Stimulated activated CD4-positive, alpha-beta T cell treated with anti-CD3 and anti-CD28 coated beads, TNF-alpha, amount 100 ng/mL, for 4 hours (primary cell): Measurements from ENCODE around the gene CFAP91.

Experiments
- DNase-seq, 3 experiments: peaks; one replicate each; pipeline ENCODE4 v3.0.0-alpha.2; 2020; ENCODE audit warnings: low read depth in 3 of 3

The CFAP91 gene

DNA sequence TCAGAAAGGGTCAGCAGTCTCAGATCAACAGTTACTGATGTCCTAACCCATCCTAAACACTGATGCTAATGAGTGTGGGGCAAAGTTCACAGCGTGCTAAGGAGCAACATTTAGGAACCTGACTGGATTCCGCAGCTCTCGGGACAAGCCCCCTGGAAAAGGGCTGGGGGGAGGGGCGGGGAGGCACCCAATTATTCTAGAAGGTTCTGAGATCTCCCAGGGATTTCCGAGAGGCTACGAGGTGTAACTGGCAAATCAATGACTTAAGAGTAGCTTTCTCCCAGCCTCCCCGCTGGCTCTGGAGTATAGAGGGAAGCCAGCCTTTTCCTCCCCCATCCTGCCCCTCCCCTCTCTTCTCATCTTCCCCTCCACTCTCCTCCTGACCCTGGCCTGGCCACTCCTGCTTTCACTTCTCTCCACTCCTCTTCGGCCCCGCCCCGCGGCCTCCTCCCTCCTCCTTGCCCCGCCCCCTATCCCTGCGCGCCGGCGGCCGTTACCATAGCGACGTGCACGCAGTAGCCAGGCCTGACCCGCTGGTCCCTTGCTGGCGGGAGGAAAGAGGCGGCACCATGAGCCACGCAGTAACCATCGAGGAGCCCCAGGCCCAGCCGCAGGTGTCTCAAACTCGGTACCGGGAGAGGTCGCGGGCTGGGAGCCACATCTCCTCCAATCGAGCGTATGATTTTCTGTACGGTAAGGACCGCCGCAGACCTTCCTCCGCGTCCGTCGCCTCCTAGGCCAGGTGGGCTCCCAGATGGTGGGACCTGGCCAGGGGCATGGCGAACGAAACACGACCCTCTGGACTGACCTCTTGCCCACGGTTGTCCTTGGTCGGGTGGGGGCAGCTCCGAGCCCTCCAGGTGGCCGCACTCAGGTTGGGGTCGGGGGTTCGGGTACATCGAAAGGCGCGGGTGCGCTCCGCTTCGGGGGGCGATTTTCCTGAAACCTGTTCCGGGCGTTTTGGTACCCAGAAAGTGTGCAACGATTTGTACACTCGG is at the start of gene CFAP91:
TSS of gene CFAP91 (plus strand) at position 493 of the 998 bp plus-strand sequence. CDS start at position 570, 77 bp downstream.
- peak; percentile 58 to 72 (median 67) for DNase-seq

DNA sequence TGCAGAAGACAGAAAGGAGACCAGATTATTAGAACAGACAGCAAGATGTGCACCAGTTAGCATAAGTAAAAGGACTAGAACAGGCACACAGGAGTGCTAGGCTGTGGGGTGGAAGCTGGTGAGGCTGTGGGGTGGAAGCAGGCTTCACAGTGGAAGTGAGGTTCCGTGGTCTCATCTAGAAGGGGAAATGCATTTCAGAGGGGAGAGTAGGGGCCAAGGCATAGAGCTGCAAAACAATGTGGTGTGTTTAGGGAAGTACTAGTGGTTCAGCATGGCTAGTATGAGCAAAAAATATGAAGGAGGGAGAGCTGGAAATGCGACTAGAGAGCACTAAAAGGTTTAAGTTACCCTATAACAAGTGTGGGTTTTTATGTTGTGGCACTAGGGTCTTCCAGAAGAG is 48.9 kb upstream of the CFAP91 start:
- DNase-seq, result no peak

DNA sequence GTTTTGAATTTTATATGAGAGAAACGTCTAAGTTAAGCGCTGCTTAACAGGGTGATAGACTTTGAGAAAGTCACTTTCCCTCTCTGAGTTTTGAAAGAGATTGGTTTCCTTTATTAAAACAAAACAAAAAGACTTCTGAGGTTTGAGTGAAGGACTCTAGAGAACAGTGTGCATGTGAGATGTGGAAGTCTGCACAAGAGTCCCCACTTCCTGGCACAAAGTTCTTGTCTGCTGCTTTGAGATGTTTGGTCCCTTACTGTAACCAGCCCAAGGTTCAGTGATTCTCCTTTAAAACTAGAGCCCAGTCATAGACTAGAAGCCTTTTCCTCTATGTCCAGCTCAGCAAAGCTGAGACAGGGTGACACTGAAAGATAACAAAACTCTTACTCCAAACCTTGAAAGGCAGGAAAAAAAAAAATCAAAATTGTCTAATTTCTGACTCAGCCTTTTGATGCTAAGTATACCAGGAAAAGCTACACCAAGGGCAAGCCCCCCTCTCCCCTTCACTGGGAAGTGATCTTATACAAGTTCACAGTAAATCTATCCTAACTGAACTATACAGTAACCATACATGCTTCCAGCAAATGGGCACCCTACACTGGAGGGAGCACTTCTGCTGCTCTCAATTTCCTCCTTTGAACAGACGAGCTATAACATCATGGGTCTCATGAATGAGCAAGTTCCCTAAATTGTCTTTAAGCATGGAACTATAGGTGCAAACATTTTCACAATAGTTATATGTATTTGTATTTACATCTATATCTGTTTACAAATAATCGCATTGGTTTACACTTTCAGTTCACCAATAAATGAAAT is 44.7 kb upstream of the CFAP91 start:
- DNase-seq, result no peak

DNA sequence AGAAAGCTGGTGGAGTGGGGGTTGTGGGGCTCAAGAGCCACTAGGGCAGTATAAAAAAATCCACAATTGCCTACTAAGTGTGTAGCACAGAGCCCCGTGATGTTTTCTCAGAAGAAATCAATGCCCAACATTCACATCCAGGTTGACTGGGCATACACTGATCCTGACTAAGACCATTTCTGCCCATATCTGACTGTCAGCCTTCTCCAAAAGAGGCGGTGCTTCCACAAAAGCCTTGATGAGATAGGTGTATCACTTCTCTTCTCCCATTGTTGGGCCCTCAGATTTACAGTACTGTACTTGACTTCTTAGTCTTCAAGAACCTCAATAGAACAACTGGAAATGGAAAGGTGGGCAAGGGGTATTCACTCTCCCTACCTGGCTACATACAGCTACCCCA is 43.8 kb upstream of the CFAP91 start:
- no peak for DNase-seq

DNA sequence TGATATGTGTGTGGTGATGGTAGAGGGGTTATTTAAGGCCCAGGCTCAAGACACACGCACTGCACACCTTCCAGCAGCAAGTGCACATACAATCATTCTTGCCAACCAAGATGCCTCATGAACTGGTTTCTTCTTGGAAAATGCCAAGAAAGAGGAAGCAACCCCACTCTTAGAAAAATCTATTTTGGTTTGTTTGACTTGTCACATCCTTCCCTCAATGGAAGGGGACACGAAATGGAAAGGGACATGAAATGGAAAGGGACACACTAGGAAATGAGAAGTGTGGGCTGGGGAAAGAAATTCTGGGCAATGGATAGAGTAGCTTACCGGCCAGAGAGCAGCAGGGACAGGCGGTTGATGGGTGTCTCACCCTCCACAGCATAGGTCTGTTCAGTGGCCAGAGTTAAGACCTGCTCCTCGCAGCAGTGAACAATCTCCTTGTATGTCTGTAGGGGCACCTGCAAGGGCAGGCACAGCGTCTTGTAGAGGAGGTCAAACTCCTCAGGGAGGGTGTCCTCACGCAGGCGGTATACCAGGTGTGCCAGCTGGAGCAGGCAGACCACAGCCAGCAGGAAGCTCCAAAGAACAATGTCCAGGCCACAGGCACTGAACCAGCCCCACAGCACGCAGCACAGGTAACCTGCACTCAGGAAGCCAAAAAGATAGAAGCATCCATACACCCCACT is 43.1 kb upstream of the CFAP91 start:
- DNase-seq, result no peak

DNA sequence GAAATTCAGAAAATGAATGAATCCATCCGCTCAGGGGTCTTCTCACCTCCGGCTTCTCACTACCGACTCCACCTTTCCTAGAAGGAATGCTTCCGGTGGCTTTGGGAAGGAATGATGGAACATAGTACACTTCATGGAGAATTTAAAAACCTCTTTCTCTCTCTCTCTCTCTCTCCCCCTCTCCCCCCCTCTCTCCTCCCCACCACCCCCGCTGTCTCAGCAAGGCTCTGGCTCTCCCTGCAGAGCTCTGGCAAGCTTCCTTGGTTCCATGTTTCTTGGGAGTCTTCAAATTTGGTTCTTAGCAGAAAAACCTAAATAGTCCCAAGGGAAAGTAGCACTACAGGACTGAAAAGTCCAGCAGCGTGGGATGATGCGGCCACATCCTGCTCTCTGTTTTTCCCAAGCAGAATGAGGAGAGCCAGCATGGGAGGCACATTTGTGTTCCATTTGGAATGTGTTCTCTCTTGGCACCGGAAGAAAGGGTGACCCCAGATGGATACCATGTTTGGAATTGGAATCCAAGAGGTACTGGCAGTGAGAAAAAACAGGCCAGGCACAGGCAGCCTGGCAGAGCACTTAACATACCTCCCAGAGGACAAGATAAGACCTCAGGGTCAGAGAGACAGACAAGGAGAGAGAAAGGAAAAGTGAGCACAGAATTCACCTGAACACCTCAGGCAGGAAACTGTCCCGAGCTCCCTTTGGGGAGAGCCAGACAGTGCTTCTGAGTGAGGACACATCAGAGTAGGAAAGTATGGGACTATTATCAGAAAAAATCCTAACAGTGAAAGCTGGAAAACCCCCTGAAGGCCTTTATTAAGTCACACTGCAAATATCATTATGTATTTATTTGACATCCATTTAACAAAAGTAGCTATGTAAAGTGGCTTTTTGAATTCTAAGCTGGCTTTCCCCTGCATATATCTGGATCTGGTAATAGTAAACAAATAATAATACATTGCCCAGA is 42.1 kb upstream of the CFAP91 start, which contains the start of gene POPDC2:
TSS of gene POPDC2 (minus strand) at position 116 of the 967 bp plus-strand sequence. CDS start 166 bp downstream, outside the sequence.
- no peak for DNase-seq

DNA sequence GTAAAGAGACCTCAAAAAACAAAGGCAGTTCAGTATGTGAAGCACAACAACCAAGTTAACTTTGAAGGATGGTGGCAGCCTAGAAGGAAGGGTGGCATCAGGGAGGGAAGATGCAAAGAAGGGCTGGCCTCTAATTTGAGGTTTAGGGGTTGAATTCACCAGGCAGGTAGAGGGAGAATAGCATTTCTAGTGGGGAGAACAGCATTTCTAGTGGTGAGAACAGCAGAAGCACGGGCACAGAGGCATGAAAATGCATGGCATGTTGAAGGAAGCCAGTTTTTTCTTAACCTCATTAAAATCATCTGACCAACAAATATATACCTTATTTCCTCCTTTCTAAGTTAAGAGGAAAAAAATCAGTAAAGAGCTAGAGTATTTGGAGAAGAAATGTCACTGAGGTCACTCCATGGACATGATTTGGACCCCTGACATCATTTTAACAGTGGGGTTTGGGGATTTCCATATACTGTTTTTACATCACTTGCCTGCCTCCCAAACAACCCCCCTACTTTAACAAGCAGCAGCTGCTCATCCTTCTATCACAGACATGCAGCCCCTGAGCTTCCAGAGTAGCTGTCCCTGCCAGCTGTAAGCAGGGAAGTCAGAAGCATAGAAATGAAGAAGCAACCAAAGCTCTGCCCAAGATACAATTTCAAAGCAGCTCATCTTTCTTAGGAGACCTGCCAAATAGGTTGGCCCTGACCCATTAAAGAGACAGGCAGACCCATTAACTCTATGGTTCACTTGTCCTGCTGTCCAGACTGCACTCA is 40.0 kb upstream of the CFAP91 start:
- DNase-seq, result no peak

DNA sequence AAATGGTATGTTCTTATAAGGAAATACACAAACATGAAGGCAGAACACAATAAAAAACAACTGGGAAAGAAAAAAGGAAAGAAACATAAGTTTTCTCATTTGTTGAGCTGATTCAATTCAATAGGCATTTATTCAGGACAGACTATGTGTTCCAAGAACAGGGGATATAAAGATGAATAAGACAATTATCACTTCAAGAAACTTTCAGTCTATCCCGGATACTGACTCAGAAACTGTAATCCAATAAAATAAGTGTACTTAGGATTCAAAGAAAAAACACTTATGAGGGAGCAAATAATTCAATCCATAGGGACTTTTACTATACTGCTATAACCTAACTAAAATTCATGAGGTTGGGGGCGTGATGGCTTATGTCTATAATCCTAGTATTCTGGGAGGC is 38.9 kb upstream of the CFAP91 start:
- DNase-seq, result no peak

DNA sequence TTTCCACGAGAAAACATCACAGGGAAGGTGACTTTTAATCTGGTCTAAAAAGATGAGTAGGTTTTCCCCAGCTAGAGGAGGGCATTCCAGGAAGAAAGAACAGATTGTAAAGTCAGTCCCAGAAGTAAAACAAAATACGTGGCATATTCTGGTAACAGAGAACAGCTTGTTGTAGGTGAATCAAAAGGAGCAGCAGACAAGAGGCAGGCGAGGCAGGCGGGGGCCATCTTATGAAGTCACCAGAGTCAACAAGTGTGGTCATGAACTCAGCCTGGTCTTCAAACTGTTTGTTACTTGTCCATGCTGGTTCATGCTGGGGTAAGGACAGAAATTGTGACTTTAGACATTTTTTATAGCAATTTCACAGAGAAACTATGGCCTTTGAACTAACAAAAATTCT is 38.5 kb upstream of the CFAP91 start:
- no peak for DNase-seq

DNA sequence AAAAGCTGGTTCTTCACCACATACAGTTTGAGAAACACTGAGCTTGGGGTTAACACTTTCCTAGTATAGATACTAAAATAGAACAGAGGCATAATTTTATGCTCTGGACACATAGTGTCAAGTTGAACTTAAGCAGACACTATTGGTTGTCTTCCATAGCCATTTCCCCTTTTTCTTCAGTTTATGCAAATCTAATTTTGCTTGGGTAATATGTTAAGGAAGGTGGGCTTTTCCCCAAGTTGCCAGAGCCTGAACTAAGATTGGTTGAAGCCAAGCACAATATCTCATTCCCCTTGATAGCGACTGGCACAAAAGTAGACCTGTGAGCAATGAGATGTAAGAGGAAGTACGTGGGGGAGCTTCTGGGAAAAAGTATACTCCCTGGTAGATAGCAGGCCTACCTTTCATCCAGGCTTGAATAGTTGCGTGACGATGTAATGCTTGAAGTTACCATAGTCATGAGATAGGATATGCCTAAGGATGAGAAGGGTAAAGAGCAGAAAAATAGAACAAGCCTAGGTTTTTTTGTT is 37.9 kb upstream of the CFAP91 start:
- DNase-seq, result no peak

DNA sequence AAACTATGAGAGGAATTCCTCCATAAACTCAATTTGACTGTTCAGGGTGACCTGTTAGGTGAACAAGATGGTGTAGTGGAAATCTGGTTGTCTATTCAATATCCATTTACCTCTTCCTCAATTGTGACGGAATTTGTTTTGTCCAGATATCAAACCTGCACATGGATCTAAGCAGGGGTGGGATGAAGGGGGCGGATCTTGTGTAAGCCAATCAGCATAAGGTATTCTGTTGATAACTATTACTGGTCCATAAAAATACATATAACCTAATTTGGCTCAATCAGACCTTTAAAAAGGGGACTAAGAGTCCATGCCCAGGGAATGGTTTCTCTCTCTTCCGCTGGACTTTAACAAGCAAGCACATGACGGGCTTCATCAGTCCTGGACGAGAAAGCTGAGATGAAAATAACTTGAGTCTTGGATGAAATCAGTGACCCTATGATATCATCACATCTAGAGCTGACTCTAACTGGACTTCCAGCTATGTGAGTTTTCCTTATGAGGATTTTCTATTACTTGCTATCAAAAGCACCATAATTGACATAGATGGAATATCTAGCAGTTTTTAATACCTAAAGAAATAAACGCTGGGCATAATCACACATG is 36.8 kb upstream of the CFAP91 start:
- no peak for DNase-seq

DNA sequence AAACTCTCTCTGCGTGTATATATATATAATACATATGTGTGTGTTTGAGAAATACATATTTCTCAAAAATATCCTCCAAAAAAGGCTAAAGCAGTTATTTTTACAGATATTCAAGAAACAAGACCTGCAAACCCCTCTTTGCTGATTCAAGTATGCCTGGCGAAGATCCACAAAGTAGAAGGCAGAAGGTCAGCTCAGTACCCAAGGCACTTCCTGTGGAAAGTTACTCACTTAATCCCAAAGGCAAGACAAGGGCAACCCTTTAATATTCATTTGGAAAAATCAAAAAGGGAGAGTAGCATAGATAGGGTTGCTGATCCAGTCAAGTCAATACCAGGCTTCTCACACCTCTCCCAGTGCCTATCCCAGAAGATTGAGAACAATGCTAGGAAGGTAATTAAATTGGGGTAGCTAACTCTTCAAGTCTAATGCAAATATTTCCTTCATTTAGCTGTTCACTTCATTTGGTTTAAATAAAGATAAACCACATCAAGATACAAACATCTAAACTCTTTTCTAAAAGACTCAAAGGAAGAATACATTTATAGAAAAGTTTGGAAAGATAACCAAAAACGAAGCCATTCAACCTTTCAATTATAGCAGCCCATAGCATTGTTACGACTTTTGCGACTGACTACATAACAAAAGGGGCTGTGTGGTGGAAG is 32.8 kb upstream of the CFAP91 start:
- DNase-seq, result no peak

DNA sequence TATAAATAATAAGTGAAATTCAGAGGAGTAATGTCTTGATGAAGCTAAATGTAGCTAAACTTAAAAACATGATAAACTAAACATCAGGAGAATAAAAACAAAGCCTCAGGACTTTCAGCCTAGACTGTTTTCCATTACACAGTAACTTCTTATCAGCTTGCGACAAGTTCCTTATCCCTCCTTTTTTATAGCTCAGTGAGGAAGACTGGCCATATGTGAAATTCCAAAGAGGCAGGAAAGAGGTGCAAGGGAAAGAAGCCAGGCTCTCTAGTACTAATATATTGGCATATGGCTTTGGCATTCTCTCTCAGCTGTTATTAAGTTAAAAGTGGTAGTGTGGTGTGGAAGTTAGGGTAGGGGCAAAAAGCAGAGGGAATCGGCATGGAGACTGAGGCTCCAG is 30.0 kb upstream of the CFAP91 start:
- DNase-seq, result no peak

DNA sequence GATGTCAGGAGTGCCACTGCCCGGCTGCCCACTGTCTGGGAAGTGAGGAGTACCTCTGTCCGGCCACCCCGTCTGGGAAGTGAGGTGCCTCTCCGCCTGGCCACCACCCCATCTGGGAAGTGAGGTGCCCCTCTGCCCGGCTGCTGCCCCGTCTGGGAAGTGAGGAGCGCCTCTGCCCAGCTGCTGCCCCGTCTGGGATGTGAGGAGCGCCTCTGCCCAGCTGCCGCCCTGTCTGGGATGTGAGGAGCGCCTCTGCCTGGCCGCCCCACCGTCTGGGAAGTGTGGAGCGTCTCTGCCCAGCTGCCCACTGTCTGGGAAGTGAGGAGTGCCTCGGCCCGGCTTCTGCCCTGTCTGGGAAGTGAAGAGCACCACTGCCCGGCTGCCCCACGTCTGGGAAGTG is 28.9 kb upstream of the CFAP91 start:
- no peak for DNase-seq

DNA sequence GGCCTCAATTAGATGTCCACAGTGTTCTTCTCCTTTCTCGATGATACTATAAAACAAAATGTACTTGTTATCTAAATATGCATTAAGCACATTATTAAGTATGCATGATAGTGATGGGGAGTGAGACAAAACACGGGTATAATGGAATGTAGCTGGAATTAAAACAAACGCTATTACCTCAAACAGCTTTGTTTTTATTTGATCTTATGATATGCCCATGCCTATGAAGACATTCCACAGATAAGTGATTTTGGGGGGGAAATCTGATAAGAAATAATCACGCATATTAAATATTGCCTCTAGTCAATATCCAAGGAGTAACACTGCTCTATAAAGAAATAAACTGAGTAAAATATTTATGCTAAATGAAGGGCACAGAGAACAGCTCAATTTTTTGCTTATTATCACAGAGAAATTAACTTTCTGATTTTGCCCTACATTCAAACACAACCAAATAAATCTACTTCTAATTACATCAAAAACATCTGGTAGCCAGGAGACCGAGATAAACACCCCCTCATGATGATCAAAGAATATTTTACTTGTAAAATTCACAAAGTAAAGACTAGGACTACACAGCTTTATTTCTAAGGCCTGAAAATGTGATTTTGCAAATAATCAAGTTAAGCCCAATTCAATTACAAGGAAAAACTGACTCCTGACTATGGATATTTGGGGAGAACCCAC is 27.5 kb upstream of the CFAP91 start:
- no peak for DNase-seq

DNA sequence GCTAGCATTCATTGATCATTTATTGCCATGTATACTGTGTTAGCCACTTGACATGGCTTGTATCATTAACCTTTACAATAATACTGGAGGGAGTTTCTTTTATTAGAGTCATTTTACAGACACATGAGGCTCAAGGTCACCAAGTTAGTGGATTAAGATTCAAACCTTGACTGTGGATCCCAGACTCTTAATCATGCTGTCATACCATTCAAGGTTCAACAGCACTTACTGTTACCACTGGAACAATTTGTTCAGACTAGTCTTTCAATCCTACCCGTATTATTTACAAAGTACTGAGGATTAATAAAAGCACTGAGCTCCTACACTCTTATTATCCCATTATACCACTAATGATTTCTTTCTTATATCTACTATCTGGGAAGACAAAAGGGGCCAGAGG is 26.8 kb upstream of the CFAP91 start:
- no peak for DNase-seq

DNA sequence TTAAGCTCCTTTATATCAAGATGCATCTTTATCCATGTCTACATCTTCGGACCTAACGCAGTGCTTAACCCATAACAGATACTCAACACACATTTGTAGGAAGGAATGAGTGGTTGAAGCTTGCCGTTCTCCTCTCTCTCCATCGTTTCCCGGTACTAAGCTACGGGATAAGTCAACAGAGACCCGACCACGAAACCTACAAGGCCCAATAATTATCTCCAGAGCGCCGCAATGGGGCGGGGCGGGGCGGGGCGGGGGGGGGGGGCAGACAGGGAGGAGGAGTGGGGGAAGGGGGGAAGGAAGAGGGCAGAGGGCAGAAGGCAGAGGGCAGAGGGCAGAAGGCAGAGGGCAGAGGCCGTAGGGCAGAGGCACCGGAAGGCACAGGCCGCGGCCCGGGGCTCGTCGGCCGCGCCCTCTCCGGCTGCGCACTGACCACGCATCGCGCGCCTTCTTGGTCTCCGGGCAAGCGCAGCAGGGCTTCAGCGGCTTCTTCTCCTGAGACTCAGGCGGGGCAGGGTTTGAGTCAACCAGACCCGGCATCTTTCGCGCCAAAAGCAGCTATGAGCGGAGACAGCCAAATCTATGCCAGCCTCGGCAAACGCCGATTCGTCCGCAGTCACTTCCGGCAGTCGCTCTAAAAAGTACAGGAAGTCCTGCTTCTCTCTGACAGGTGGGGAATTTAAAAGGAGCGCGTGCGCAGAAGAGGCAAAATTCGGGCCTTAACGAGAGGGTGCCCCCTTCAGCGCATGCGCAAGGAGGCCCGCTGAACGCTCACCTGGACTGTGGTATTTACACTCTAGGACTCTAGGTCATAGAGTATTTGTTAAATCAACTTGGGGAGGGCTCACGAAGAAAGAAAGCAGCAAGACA is 25.8 kb upstream of the CFAP91 start, which contains the start of gene COX17:
TSS of gene COX17 (minus strand) at position 636 of the 870 bp plus-strand sequence. CDS start at position 540, 96 bp downstream.
- peak; percentile 85 to 95 (median 89) for DNase-seq
